GM19455 (cell line): ENCODE measurements around the gene IKBIP.
"Not testable (repeated sequence)": the region's sequence is repeated elsewhere in the genome, so short reads cannot be mapped to it uniquely, and the experiment has no call there.

Experiments
- ATAC-seq: cut with Tn5 transposase; IDR thresholded peaks from one replicate; pipeline ENCODE4 v1.9.1; 2021; ENCODE audit not compliant: unreplicated experiment

IKBIP gene

GRCh38 chr12:98578821-98579220, 65.8 kb downstream of the IKBIP start:
- ATAC-seq = no peak

GRCh38 chr12:98578392-98578791, 66.2 kb downstream of the IKBIP start:
- ATAC-seq = no peak

- not testable (repeated sequence) for ATAC-seq
These were observed 67.8 kb downstream of the IKBIP start for GRCh38 chr12:98576795-98577194.

- no peak for ATAC-seq
These were observed 69.6 kb downstream of the IKBIP start for GRCh38 chr12:98575013-98575412.
